T-helper 17 cell (primary cell): ENCODE measurements around the gene PRR19. TPM values are rescaled to one million over a fixed set of nuclear protein-coding genes. Genes with fewer than 3 reads are reported as not detected.

Experiments used
- ATAC-seq: fragments of 150-1000 bp; cut with Tn5 transposase; 2 replicates; pipeline ENCODE4 v1.10.0; 2021; ENCODE audit warnings: mild to moderate bottlenecking, moderate library complexity
- DNase-seq, 3 donors: peaks; one replicate each; pipeline versions ENCODE4 v3.0.0 to v3.0.0-alpha.2; 2020 to 2021
- H3K9me3 ChIP-seq: one replicate; pipeline ENCODE4 v1.7.0; 2013; ENCODE audit warnings: low read length, mild to moderate bottlenecking; ENCODE audit not compliant: control insufficient read depth, poor library complexity, severe bottlenecking
- H3K27ac Mint-ChIP-seq: one replicate; pipeline ENCODE4 v1.8.0; 2022; ENCODE audit warnings: mild to moderate bottlenecking, moderate library complexity, mixed read lengths
- H3K27me3 Mint-ChIP-seq: one replicate; pipeline ENCODE4 v1.8.0; 2022; ENCODE audit warnings: mixed read lengths
- H3K36me3 Mint-ChIP-seq: one replicate; pipeline ENCODE4 v1.8.0; 2022; ENCODE audit warnings: low read depth, mixed read lengths
- H3K4me1 Mint-ChIP-seq: one replicate; pipeline ENCODE4 v1.8.0; 2022; ENCODE audit warnings: mild to moderate bottlenecking, mixed read lengths
- H3K4me3 Mint-ChIP-seq: one replicate; pipeline ENCODE4 v1.8.0; 2022; ENCODE audit warnings: mild to moderate bottlenecking, moderate library complexity, mixed read lengths
- total RNA-seq, 4 donors: library from RNA in 2 of 4; stranded (reverse) in 2 of 4; gene quantifications; one replicate each; pipeline ENCODE4 v1.2.3 and lab custom pipeline; 2022 to 2026

The PRR19 gene
- total RNA-seq, 2 donors from 2014 or later, result 0.50 TPM; not detected in 1

- Mint-ChIP-seq H3K4me1 (peaks cover 41% of the 10 kb centered on the region), H3K27me3 (no peaks in the 10 kb centered on the region), H3K36me3 (peaks cover 5% of the 10 kb centered on the region), H3K27ac (no peak overlapping the region), H3K4me3 (no peak overlapping the region)
- H3K9me3 ChIP-seq, result no peaks in the 10 kb centered on the region
- DNase-seq, result peak; percentile 92 to 98 (median 97)
- peak; percentile 73 for ATAC-seq
Observed at GRCh38 chr19:42283188-42284065, 18.5 kb upstream of the PRR19 start.

GRCh38 chr19:42284066-42284501 lies 17.8 kb upstream of the PRR19 start:
- Mint-ChIP-seq H3K4me1 (peaks cover 36% of the 10 kb centered on the region), H3K36me3 (peaks cover 5% of the 10 kb centered on the region), H3K27ac (no peak overlapping the region), H3K4me3 (no peak overlapping the region), H3K27me3 (no peaks in the 10 kb centered on the region)
- no peaks in the 10 kb centered on the region for H3K9me3 ChIP-seq
- DNase-seq (peak; percentile 75 to 91 (median 89)), ATAC-seq (peak; percentile 52)

DNA sequence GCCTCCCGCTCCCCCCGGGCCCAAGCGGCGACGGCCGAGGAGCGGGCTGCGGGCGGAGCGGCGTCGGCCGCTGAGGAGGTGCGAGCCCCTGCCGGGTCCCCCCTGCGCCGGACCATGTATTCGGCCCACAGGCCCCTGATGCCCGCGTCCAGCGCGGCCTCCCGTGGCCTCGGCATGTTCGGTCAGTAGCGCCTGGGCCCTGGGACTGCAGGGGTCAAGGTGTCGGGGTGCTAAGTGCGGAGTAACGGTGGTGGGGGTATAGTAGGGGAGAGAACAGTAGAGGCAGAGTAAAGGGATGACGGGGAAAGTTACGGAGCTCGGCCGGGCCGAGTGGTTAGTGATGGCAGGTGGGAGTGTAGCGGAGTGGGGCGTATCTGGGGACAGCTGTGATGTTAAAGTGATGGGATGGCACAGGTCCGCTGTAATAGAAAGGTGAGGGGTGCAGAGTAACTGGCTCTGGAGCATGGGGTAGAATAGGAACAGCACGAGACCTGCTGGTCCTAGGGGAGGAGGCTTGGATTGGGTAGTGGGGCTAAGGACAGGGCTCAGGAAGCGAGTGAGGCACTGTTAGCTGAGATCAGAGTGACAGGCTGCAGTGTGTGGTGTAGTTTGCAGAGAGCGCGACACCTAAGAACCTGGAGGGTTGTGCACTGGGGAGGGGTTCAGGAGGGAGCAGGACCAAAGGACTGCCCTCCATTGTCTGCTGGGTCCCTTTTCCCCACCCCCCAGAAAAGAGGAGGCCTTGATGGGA lies 17.2 kb upstream of the PRR19 start:
- no peak for ATAC-seq
- peak overlapping the region; percentile 99 for H3K4me3 Mint-ChIP-seq
- no peak for DNase-seq
- peaks cover 29% of the 10 kb centered on the region for H3K4me1 Mint-ChIP-seq
- H3K36me3 Mint-ChIP-seq, result peaks cover 3% of the 10 kb centered on the region
- no peaks in the 10 kb centered on the region for H3K27me3 Mint-ChIP-seq
- no peaks in the 10 kb centered on the region for H3K9me3 ChIP-seq
- H3K27ac Mint-ChIP-seq, result peak overlapping the region; percentile 97

- DNase-seq, result no peak
- Mint-ChIP-seq H3K27ac (peak overlapping the region; percentile 97), H3K4me3 (peak overlapping the region; percentile 57), H3K4me1 (peaks cover 29% of the 10 kb centered on the region), H3K36me3 (peaks cover 3% of the 10 kb centered on the region), H3K27me3 (no peaks in the 10 kb centered on the region)
- H3K9me3 ChIP-seq, result no peaks in the 10 kb centered on the region
- no peak for ATAC-seq
Observed at GRCh38 chr19:42285541-42285941, 16.4 kb upstream of the PRR19 start.

- H3K27me3 Mint-ChIP-seq, result no peaks in the 10 kb centered on the region
- H3K4me1 Mint-ChIP-seq, result peaks cover 29% of the 10 kb centered on the region
- DNase-seq (no peak), ATAC-seq (no peak)
- peak overlapping the region; percentile 97 for H3K27ac Mint-ChIP-seq
- H3K9me3 ChIP-seq, result no peaks in the 10 kb centered on the region
- H3K36me3 Mint-ChIP-seq, result peaks cover 3% of the 10 kb centered on the region
- peak overlapping the region; percentile 57 for H3K4me3 Mint-ChIP-seq
Observed at GRCh38 chr19:42285988-42286348, 16.0 kb upstream of the PRR19 start.

- ATAC-seq, result no peak
- peaks cover 28% of the 10 kb centered on the region for H3K4me1 Mint-ChIP-seq
- no peaks in the 10 kb centered on the region for H3K27me3 Mint-ChIP-seq
- H3K4me3 Mint-ChIP-seq, result peak overlapping the region; percentile 57
- no peaks in the 10 kb centered on the region for H3K9me3 ChIP-seq
- peak overlapping the region; percentile 97 for H3K27ac Mint-ChIP-seq
- no peak for DNase-seq
- peaks cover 3% of the 10 kb centered on the region for H3K36me3 Mint-ChIP-seq
Observed at GRCh38 chr19:42286349-42287016, 15.4 kb upstream of the PRR19 start.

DNA sequence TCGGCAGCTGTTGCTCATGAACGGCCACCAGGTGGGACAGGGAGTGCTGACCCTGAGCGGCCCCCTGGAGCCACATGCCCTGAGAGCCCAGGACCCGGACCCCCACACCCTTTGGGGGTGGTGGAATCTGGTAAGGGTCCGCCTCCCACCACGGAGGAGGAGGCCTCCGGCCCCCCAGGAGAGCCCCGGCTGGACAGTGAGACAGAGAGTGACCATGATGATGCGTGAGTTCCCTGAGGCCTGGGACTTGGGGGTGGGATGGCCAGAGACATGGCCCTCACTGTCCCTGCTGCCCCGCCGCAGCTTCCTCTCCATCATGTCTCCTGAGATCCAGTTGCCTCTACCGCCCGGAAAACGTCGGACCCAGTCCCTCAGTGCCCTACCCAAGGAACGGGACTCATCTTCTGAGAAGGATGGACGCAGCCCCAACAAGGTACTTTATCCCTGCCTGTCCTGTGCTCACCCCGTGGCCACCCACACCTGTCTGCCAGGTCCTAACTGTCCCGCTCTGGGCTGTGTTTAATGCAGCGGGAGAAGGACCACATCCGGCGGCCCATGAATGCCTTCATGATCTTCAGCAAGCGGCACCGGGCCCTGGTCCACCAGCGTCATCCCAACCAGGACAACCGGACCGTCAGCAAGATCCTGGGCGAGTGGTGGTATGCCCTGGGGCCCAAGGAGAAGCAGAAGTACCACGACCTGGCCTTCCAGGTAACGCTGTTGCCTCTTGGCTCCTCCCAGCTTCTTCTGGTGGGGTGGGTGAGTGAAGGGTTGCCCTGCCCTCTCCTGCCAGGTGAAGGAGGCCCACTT lies 14.7 kb upstream of the PRR19 start:
- H3K9me3 ChIP-seq, result no peaks in the 10 kb centered on the region
- Mint-ChIP-seq H3K36me3 (peaks cover 7% of the 10 kb centered on the region), H3K4me3 (no peak overlapping the region), H3K4me1 (peaks cover 30% of the 10 kb centered on the region), H3K27ac (no peak overlapping the region), H3K27me3 (no peaks in the 10 kb centered on the region)
- DNase-seq (no peak), ATAC-seq (no peak)

DNA sequence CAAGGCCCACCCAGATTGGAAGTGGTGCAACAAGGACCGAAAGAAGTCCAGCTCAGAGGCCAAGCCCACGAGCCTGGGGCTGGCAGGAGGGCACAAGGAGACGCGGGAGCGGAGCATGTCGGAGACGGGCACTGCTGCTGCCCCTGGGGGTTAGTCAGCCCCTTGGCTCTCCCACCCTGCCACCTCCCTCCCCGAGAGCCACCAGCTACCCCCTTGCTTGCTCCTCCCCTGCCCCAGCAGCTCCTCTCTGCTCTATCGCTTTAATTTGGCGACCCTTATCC lies 14.2 kb upstream of the PRR19 start:
- no peak overlapping the region for H3K4me3 Mint-ChIP-seq
- no peak for DNase-seq
- H3K36me3 Mint-ChIP-seq, result peaks cover 7% of the 10 kb centered on the region
- H3K4me1 Mint-ChIP-seq, result peaks cover 26% of the 10 kb centered on the region
- H3K9me3 ChIP-seq, result no peaks in the 10 kb centered on the region
- ATAC-seq, result no peak
- no peaks in the 10 kb centered on the region for H3K27me3 Mint-ChIP-seq
- no peak overlapping the region for H3K27ac Mint-ChIP-seq

- H3K36me3 Mint-ChIP-seq, result peaks cover 9% of the 10 kb centered on the region
- ATAC-seq (no peak), DNase-seq (no peak)
- no peak overlapping the region for H3K4me3 Mint-ChIP-seq
- no peaks in the 10 kb centered on the region for H3K27me3 Mint-ChIP-seq
- no peaks in the 10 kb centered on the region for H3K9me3 ChIP-seq
- H3K4me1 Mint-ChIP-seq, result peaks cover 26% of the 10 kb centered on the region
- H3K27ac Mint-ChIP-seq, result no peak overlapping the region
Observed at GRCh38 chr19:42288387-42288786, 13.5 kb upstream of the PRR19 start.

DNA sequence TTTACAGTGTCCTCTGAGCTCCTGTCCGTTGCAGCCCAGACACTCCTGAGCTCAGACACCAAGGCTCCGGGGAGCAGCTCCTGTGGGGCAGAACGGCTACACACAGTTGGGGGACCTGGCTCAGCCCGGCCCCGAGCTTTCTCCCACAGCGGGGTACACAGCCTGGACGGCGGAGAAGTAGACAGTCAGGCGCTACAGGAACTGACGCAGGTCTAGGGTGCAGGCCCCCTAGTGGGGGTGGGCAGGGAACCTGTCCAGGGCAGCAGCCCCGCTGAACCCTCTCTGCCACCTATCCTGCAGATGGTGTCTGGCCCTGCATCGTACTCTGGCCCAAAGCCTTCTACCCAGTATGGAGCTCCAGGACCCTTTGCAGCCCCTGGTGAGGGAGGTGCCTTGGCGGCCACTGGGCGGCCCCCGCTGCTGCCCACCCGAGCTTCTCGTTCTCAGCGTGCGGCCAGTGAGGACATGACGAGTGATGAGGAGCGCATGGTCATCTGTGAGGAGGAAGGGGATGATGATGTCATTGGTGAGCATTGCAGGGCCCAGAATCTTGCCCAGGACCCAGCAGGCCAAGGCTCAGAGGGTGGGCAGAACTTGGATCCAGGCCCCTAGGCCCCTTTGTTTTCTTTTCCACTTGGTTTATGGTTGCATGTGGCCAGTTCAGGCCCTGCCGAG lies 12.9 kb upstream of the PRR19 start:
- H3K9me3 ChIP-seq, result no peaks in the 10 kb centered on the region
- ATAC-seq, result no peak
- Mint-ChIP-seq H3K4me3 (no peak overlapping the region), H3K36me3 (peaks cover 9% of the 10 kb centered on the region), H3K27ac (no peak overlapping the region), H3K27me3 (no peaks in the 10 kb centered on the region), H3K4me1 (peaks cover 26% of the 10 kb centered on the region)
- DNase-seq, result no peak

GRCh38 chr19:42289556-42290041 lies 12.3 kb upstream of the PRR19 start:
- peaks cover 26% of the 10 kb centered on the region for H3K4me1 Mint-ChIP-seq
- H3K4me3 Mint-ChIP-seq, result no peak overlapping the region
- H3K9me3 ChIP-seq, result no peaks in the 10 kb centered on the region
- no peaks in the 10 kb centered on the region for H3K27me3 Mint-ChIP-seq
- DNase-seq (no peak), ATAC-seq (no peak)
- peaks cover 9% of the 10 kb centered on the region for H3K36me3 Mint-ChIP-seq
- H3K27ac Mint-ChIP-seq, result no peak overlapping the region

- ATAC-seq, result no peak
- Mint-ChIP-seq H3K27me3 (no peaks in the 10 kb centered on the region), H3K36me3 (peaks cover 6% of the 10 kb centered on the region), H3K4me1 (peaks cover 21% of the 10 kb centered on the region), H3K27ac (no peak overlapping the region), H3K4me3 (no peak overlapping the region)
- no peaks in the 10 kb centered on the region for H3K9me3 ChIP-seq
- DNase-seq, result no peak
Observed at GRCh38 chr19:42290136-42290522, 11.8 kb upstream of the PRR19 start.
